GM19463 (cell line): ENCODE results near the gene BPIFB4.

Experiments used
- ATAC-seq: cut with Tn5 transposase; IDR thresholded peaks from one replicate; pipeline ENCODE4 v1.9.1; 2021; ENCODE audit warnings: mild to moderate bottlenecking, moderate library complexity; ENCODE audit not compliant: unreplicated experiment

Gene BPIFB4

GRCh38 chr20:33061658-33062028, 17.8 kb upstream of the BPIFB4 start:
- no peak for ATAC-seq

- no peak for ATAC-seq
Observed at GRCh38 chr20:33062105-33062824, 17.2 kb upstream of the BPIFB4 start.

- ATAC-seq = no peak
Observed at GRCh38 chr20:33062825-33063149, 16.7 kb upstream of the BPIFB4 start.

GRCh38 chr20:33063271-33063670, 16.2 kb upstream of the BPIFB4 start:
- no peak for ATAC-seq

- ATAC-seq = no peak
Observed at GRCh38 chr20:33064572-33065287, 14.7 kb upstream of the BPIFB4 start.

GRCh38 chr20:33065785-33066184, 13.7 kb upstream of the BPIFB4 start:
- ATAC-seq = no peak

GRCh38 chr20:33067806-33068205, 11.6 kb upstream of the BPIFB4 start:
- ATAC-seq = no peak

GRCh38 chr20:33068251-33068939, 11.0 kb upstream of the BPIFB4 start:
- ATAC-seq = no peak

GRCh38 chr20:33069673-33070072, 9.8 kb upstream of the BPIFB4 start:
- no peak for ATAC-seq

GRCh38 chr20:33070111-33071053, 9.1 kb upstream of the BPIFB4 start:
- no peak for ATAC-seq

- no peak for ATAC-seq
Observed at GRCh38 chr20:33071198-33071597, 8.2 kb upstream of the BPIFB4 start.

- ATAC-seq = no peak
Observed at GRCh38 chr20:33072362-33072761, 7.1 kb upstream of the BPIFB4 start.

- no peak for ATAC-seq
Observed at GRCh38 chr20:33072813-33073212, 6.6 kb upstream of the BPIFB4 start.

- ATAC-seq = no peak
Observed at GRCh38 chr20:33074675-33075074, 4.8 kb upstream of the BPIFB4 start.

GRCh38 chr20:33075281-33075680, 4.2 kb upstream of the BPIFB4 start:
- no peak for ATAC-seq

GRCh38 chr20:33076662-33077372, 2.6 kb upstream of the BPIFB4 start:
- no peak for ATAC-seq

GRCh38 chr20:33081411-33082154, 2.1 kb downstream of the BPIFB4 start:
- no peak for ATAC-seq

GRCh38 chr20:33082546-33082945, 3.1 kb downstream of the BPIFB4 start:
- ATAC-seq = no peak

- no peak for ATAC-seq
Observed at GRCh38 chr20:33083544-33084340, 4.3 kb downstream of the BPIFB4 start.
